Endothelial cell of umbilical vein (primary cell): ENCODE results near the gene HMG20A. TPM values are rescaled to one million over a fixed set of nuclear protein-coding genes. Genes with fewer than 3 reads are reported as not detected.

ENCODE experiments used
- BruUV-seq: library from RNA; stranded (reverse); fragments of 400-500 nt; replicated peaks from 2 replicates; lab custom pipeline; 2021; lab: Mats Ljungman, UMichigan
- CTCF ChIA-PET: fragments of 300-600, 350-600 bp; sonication (Branson Sonifier 250); formaldehyde crosslinking; loops from one replicate; lab custom pipeline; 2021; ENCODE audit warnings: antibody characterized with exemption, inconsistent platforms; lab: Charles Lee
- POLR2A ChIA-PET: fragments of 300-600, 350-600 bp; sonication (Branson Sonifier 250); formaldehyde crosslinking; loops from one replicate; lab custom pipeline; 2021; ENCODE audit warnings: antibody characterized with exemption, inconsistent platforms; lab: Charles Lee
- DNase-seq: peaks from one replicate; pipeline ENCODE4 v3.0.0-alpha.2; 2011; ENCODE audit warnings: low read depth, low spot score
- FAIRE-seq: peaks from 2 replicates; lab custom pipeline; 2011; peaks lifted over from hg19 to GRCh38; lab: Jason Lieb, UNC
- H2AFZ ChIP-seq: 2 replicates; pipeline ENCODE4 v1.6.0; 2012; ENCODE audit warnings: low read depth, low read length, control low read depth, inconsistent platforms
- H3K27ac ChIP-seq: 2 replicates; pipeline ENCODE4 v1.5.1; 2011; ENCODE audit warnings: low read depth, mild to moderate bottlenecking, control low read depth, low read length, moderate library complexity; ENCODE audit not compliant: insufficient read depth
- H3K27me3 ChIP-seq, 2 experiments: 2 replicates each; pipeline versions ENCODE4 v1.6.0 to v1.6.1; 2011; ENCODE audit warnings: low read length in 2 of 2, mixed read lengths in 1 of 2; ENCODE audit not compliant: control insufficient read depth in 2 of 2, insufficient read depth in 2 of 2
- H3K36me3 ChIP-seq, 2 experiments: 2 replicates in 1 of 2; 3 replicates in 1 of 2; pipeline ENCODE4 v1.5.1; 2011; ENCODE audit warnings: low read length in 2 of 2, mild to moderate bottlenecking in 1 of 2, moderate library complexity in 1 of 2; ENCODE audit not compliant: control insufficient read depth in 2 of 2, insufficient read depth in 2 of 2; ENCODE audit errors: extremely low read depth in 1 of 2
- H3K4me1 ChIP-seq: 3 replicates; pipeline ENCODE4 v1.5.1; 2011; ENCODE audit warnings: mild to moderate bottlenecking, low read length; ENCODE audit not compliant: control insufficient read depth, insufficient read depth; ENCODE audit errors: extremely low read depth
- H3K4me2 ChIP-seq: 2 replicates; pipeline ENCODE4 v1.6.1; 2011; ENCODE audit warnings: low read length, control low read depth, mixed read lengths; ENCODE audit not compliant: insufficient read depth
- H3K4me3 ChIP-seq, 3 experiments: fragments of 200-600 bp in 1 of 3; sonication (generic), shearing (Covaris generic) in 1 of 3; replicated peaks in 1 of 3; 2 replicates each; pipeline ENCODE4 v1.5.1; 2011 to 2016; ENCODE audit warnings: control low read depth in 3 of 3, low read length in 3 of 3, mild to moderate bottlenecking in 2 of 3, inconsistent platforms in 1 of 3, low read depth in 1 of 3, moderate library complexity in 1 of 3; ENCODE audit not compliant: insufficient read depth in 1 of 3
- H3K79me2 ChIP-seq: 2 replicates; pipeline ENCODE4 v1.6.0; 2012; ENCODE audit warnings: low read length, inconsistent platforms; ENCODE audit not compliant: control insufficient read depth, insufficient read depth
- H3K9ac ChIP-seq: replicated peaks from 2 replicates; pipeline ENCODE3; 2011; ENCODE audit warnings: low read length, control low read depth; ENCODE audit not compliant: insufficient read depth; ENCODE audit errors: extremely low read depth
- H3K9me1 ChIP-seq: replicated peaks from 3 replicates; pipeline ENCODE4 v1.6.0; 2011; ENCODE audit warnings: mild to moderate bottlenecking, low read length; ENCODE audit not compliant: control insufficient read depth, insufficient read depth; ENCODE audit errors: extremely low read depth
- H3K9me3 ChIP-seq: replicated peaks from 2 replicates; pipeline ENCODE4 v1.5.1; 2012; ENCODE audit warnings: low read length, inconsistent platforms; ENCODE audit not compliant: control insufficient read depth, insufficient read depth
- H4K20me1 ChIP-seq: replicated peaks from 2 replicates; pipeline ENCODE3; 2011; ENCODE audit warnings: mild to moderate bottlenecking, low read length; ENCODE audit not compliant: control insufficient read depth, insufficient read depth; ENCODE audit errors: extremely low read depth
- CTCF ChIP-seq, 2 donors: IDR thresholded peaks; 1 replicate in 1 of 2; 2 replicates in 1 of 2; pipeline ENCODE4 v1.5.1; 2011; ENCODE audit warnings: low read length in 2 of 2, mild to moderate bottlenecking in 2 of 2, moderate library complexity in 2 of 2, control low read depth in 1 of 2, inconsistent platforms in 1 of 2, low read depth in 1 of 2; ENCODE audit not compliant: insufficient read depth in 1 of 2; ENCODE audit errors: extremely low read depth in 1 of 2
- EZH2 ChIP-seq: IDR thresholded peaks from 2 replicates; pipeline ENCODE4 v1.6.1; 2012; ENCODE audit warnings: borderline replicate concordance, low read depth, mild to moderate bottlenecking, moderate library complexity, low read length, inconsistent platforms; ENCODE audit not compliant: severe bottlenecking
- FOS ChIP-seq: IDR thresholded peaks from 2 replicates; pipeline ENCODE4 v1.6.1; 2011; ENCODE audit warnings: mild to moderate bottlenecking, low read length, moderate library complexity, borderline replicate concordance; ENCODE audit not compliant: insufficient read depth
- GATA2 ChIP-seq: IDR thresholded peaks from 2 replicates; pipeline ENCODE4 v1.7.0; 2011; ENCODE audit warnings: low read depth, mild to moderate bottlenecking, moderate library complexity, mixed read lengths, low read length; ENCODE audit not compliant: insufficient read length, insufficient read depth
- JUN ChIP-seq: IDR thresholded peaks from 2 replicates; pipeline ENCODE4 v1.6.1; 2011; ENCODE audit warnings: borderline replicate concordance, low read depth; ENCODE audit not compliant: insufficient read length, insufficient read depth
- MAX ChIP-seq: IDR thresholded peaks from 2 replicates; pipeline ENCODE4 v1.6.1; 2011; ENCODE audit not compliant: insufficient read depth, insufficient read length
- MYC ChIP-seq: IDR thresholded peaks from one replicate; pipeline ENCODE4 v1.6.1; 2011; ENCODE audit warnings: mild to moderate bottlenecking, low read depth, low read length
- POLR2A ChIP-seq: IDR thresholded peaks from 2 replicates; pipeline ENCODE4 v1.6.1; 2012; ENCODE audit warnings: low read depth, mild to moderate bottlenecking, control low read depth, low read length
- POLR2AphosphoS5 ChIP-seq: IDR thresholded peaks from 2 replicates; pipeline ENCODE4 v1.6.1; 2012; ENCODE audit warnings: low read depth, mild to moderate bottlenecking, control low read depth, low read length, moderate library complexity; ENCODE audit not compliant: insufficient read depth
- dilution Hi-C: fragments of 300-500 bp; cut with MboI; formaldehyde crosslinking; loops from one replicate; pipeline ENCODE4 v1.15.0; 2019; ENCODE audit warnings: low sequenced_read_pairs; ENCODE audit not compliant: extremely low pct_ligation_motif_present
- intact Hi-C: fragments of 100-400 bp; cut with micrococcal nuclease; formaldehyde crosslinking; loops from one replicate; pipeline ENCODE4 v1.10.0; 2022
- polyA plus RNA-seq, 4 experiments: library from polyadenylated mRNA; depleted of rRNA in 3 of 4; stranded (reverse) in 3 of 4; unstranded in 1 of 4; fragments of >200 nt; gene quantifications; 2 replicates each; pipeline versions ENCODE4 v1.2.1 to v1.2.3, GENCODE V29; 2011 to 2012; ENCODE audit warnings: missing spikeins in 1 of 4
- total RNA-seq: library from RNA; stranded (reverse); gene quantifications from 2 replicates; pipeline ENCODE4 v1.2.3, GENCODE V29; 2021

The HMG20A gene
- total and polyA plus RNA-seq, 2 donors (not counting 3 experiments of a cell fraction or from before 2014, with no cell fraction given) = 35.8 to 44.0 TPM

- Histone ChIP-seq H3K27ac (no peak overlapping the region), H3K9ac (no peak overlapping the region), H3K4me3 (no peak overlapping the region), H3K4me2 (no peak overlapping the region), H2AFZ (no peak overlapping the region), H3K36me3 (no peaks in the 10 kb centered on the region), H3K79me2 (peaks cover 1% of the 10 kb centered on the region), H3K9me1 (no peaks in the 10 kb centered on the region), H3K4me1 (peaks cover 48% of the 10 kb centered on the region), H3K9me3 (no peaks in the 10 kb centered on the region), H4K20me1 (no peaks in the 10 kb centered on the region), H3K27me3 (no peaks in the 10 kb centered on the region)
- dilution Hi-C loops = no loop called here
- DNase-seq = no peak
- TF ChIP-seq POLR2A (no peak), MAX (no peak), FOS (no peak), JUN (no peak), GATA2 (no peak), CTCF (IDR thresholded peaks at IDR 0.05; ENCODE audit: extremely low read depth in 1 of 2, insufficient read depth in 1 of 2, low read depth in 1 of 2, low read length in 2 of 2) (no peak), MYC (no peak), EZH2 (no peak), POLR2AphosphoS5 (no peak)
- FAIRE-seq = no peak
- CTCF ChIA-PET = no interaction called here
- intact Hi-C loops = no loop called here
- BruUV-seq = no TSS peak
- POLR2A ChIA-PET = no interaction called here
Measured at GRCh38 chr15:77454265-77454664, 33.6 kb downstream of the HMG20A start.
